A549 (cell line): ENCODE results near the gene TAF1B. TPM values are rescaled to one million over a fixed set of nuclear protein-coding genes. Genes with fewer than 3 reads are reported as not detected.
A peak's percentile ranks its signal among the peaks of the same experiment; 100 is the strongest.

Experiments
- ATAC-seq, 2 experiments: fragments of 200-7000 bp in 1 of 2; fragments of >200 bp in 1 of 2; cut with Nextera tagmentation in 1 of 2; cut with Tn5 transposase in 1 of 2; 3 replicates each; pipeline versions ENCODE4 v1.8.0 to v1.9.1; 2018 to 2020; ENCODE audit warnings: mild to moderate bottlenecking in 1 of 2, moderate library complexity in 1 of 2
- CTCF ChIA-PET: fragments of 300-600 bp; sonication (Branson Sonifier 250); formaldehyde crosslinking; extraction: SDS; loops from one replicate; lab custom pipeline; 2021; ENCODE audit warnings: antibody characterized with exemption, inconsistent platforms; lab: Yijun Ruan, JAX
- POLR2A ChIA-PET: fragments of 350-600 bp; formaldehyde crosslinking; extraction: SDS; loops from one replicate; lab custom pipeline; 2021; ENCODE audit warnings: antibody characterized with exemption, inconsistent platforms; lab: Yijun Ruan, JAX
- DNase-seq, 2 experiments: peaks; one replicate each; pipeline versions ENCODE4 v3.0.0 to v3.0.0-alpha.2; 2011 to 2016; ENCODE audit warnings: low read depth in 1 of 2, low spot score in 1 of 2
- FAIRE-seq: peaks from 2 replicates; lab custom pipeline; 2011; peaks lifted over from hg19 to GRCh38; lab: Jason Lieb, UNC
- H3K27ac ChIP-seq, 2 experiments: fragments of >200 bp; sonication (Bioruptor Twin); formaldehyde crosslinking; 3 replicates each; pipeline ENCODE4 v1.5.1; 2016 to 2017
- H3K4me1 ChIP-seq: fragments of >200 bp; sonication (Bioruptor Twin); formaldehyde crosslinking; 3 replicates; pipeline ENCODE4 v1.6.1; 2016
- H3K4me2 ChIP-seq: fragments of >200 bp; sonication (Bioruptor Twin); formaldehyde crosslinking; 3 replicates; pipeline ENCODE4 v1.6.1; 2016
- H3K4me3 ChIP-seq: fragments of >200 bp; sonication (Bioruptor Twin); formaldehyde crosslinking; 3 replicates; pipeline ENCODE4 v1.5.1; 2016
- H3K9me3 ChIP-seq: fragments of >200 bp; sonication (Bioruptor Twin); formaldehyde crosslinking; 3 replicates; pipeline ENCODE4 v1.6.1; 2016
- CBX8 ChIP-seq: fragments of 200-600 bp; sonication (generic); IDR thresholded peaks from 2 replicates; pipeline ENCODE4 v1.6.1; 2016
- CHD4 ChIP-seq: fragments of 200-600 bp; sonication (generic); IDR thresholded peaks from 2 replicates; pipeline ENCODE4 v1.6.1; 2016; ENCODE audit warnings: antibody characterized with exemption, mild to moderate bottlenecking, borderline replicate concordance
- EHMT2 ChIP-seq: fragments of 200-600 bp; sonication (generic); IDR thresholded peaks from 2 replicates; pipeline ENCODE4 v1.6.1; 2016; ENCODE audit warnings: antibody characterized with exemption, low read depth, mild to moderate bottlenecking, moderate library complexity
- ESRRA ChIP-seq: fragments of 150-350 bp; IDR thresholded peaks from 2 replicates; pipeline ENCODE4 v1.6.1; 2014; ENCODE audit warnings: mild to moderate bottlenecking, low read length, borderline replicate concordance
- FOSB ChIP-seq: fragments of 250-450 bp; sonication (Bioruptor Pico); IDR thresholded peaks from 2 replicates; pipeline ENCODE4 v1.5.0; 2020; ENCODE audit warnings: mild to moderate bottlenecking, moderate library complexity
- GATA3 ChIP-seq: IDR thresholded peaks from 2 replicates; pipeline ENCODE4 v1.6.1; 2012; ENCODE audit warnings: borderline replicate concordance
- HOXB13 ChIP-seq: fragments of 250-450 bp; sonication (Bioruptor Pico); IDR thresholded peaks from 2 replicates; pipeline ENCODE4 v1.5.0; 2020; ENCODE audit warnings: low read depth, mild to moderate bottlenecking, moderate library complexity
- JUN ChIP-seq, 2 experiments: fragments of >200 bp; sonication (Bioruptor Twin); formaldehyde crosslinking; IDR thresholded peaks; 2 replicates in 1 of 2; 3 replicates in 1 of 2; pipeline ENCODE4 v1.6.1; 2016 to 2017
- KDM1A ChIP-seq: fragments of 200-600 bp; sonication (generic); IDR thresholded peaks from 2 replicates; pipeline ENCODE4 v1.6.1; 2016; ENCODE audit warnings: low read depth, mild to moderate bottlenecking
- MAFK ChIP-seq: fragments of 450-650 bp; IDR thresholded peaks from 2 replicates; pipeline ENCODE4 v1.6.1; 2014; ENCODE audit not compliant: partially characterized antibody
- MAZ ChIP-seq: fragments of 150-350 bp; IDR thresholded peaks from 2 replicates; pipeline ENCODE4 v1.6.1; 2014; ENCODE audit warnings: antibody characterized with exemption, low read depth, low read length, borderline replicate concordance
- MYC ChIP-seq: IDR thresholded peaks from 2 replicates; pipeline ENCODE4 v1.6.1; 2012; ENCODE audit warnings: mild to moderate bottlenecking, inconsistent platforms, low read length, improper control_type of control experiment, borderline replicate concordance
- NFE2L2 ChIP-seq: fragments of 150-350 bp; conservative IDR thresholded peaks from 2 replicates; pipeline ENCODE4 v1.6.1; 2014; ENCODE audit warnings: low read length
- PHF8 ChIP-seq: fragments of 200-600 bp; sonication (generic); IDR thresholded peaks from 2 replicates; pipeline ENCODE4 v1.6.1; 2016; ENCODE audit warnings: low read depth, mild to moderate bottlenecking, antibody characterized with exemption, moderate library complexity, borderline replicate concordance
- POLR2A ChIP-seq: IDR thresholded peaks from 2 replicates; pipeline ENCODE4 v1.6.1; 2012; ENCODE audit warnings: mild to moderate bottlenecking, low read length
- RARB ChIP-seq: fragments of 250-450 bp; sonication (Bioruptor Pico); IDR thresholded peaks from 2 replicates; pipeline ENCODE4 v1.8.0; 2021; ENCODE audit warnings: mild to moderate bottlenecking, moderate library complexity
- RFX5 ChIP-seq: fragments of 450-650 bp; IDR thresholded peaks from 2 replicates; pipeline ENCODE4 v1.7.1; 2014; ENCODE audit warnings: antibody characterized with exemption, mild to moderate bottlenecking, moderate library complexity
- ZC3H11A ChIP-seq: fragments of 450-650 bp; IDR thresholded peaks from 2 replicates; pipeline ENCODE4 v1.6.1; 2014; ENCODE audit warnings: antibody characterized with exemption, mild to moderate bottlenecking
- WGBS: methylation state at CpG from one replicate; pipeline ENCODE4 v1.1.6; 2017; ENCODE audit errors: missing lambda C conversion rate; 5-methylcytosine and 5-hydroxymethylcytosine counted together
- polyA plus RNA-seq, 4 experiments: library from polyadenylated mRNA; depleted of rRNA in 3 of 4; stranded (reverse); fragments of >200 nt; fragmentation: RNase III in 1 of 4; extraction: RNeasy Plus Mini Kit Qiagen cat#74134 plus additional on column Dnase treatment in 1 of 4; gene quantifications; 2 replicates in 3 of 4; 3 replicates in 1 of 4; pipeline ENCODE4 v1.2.3, GENCODE V29; 2011 to 2017
- TF ChIP-seq, protein P1 (sequence below): IDR thresholded peaks from 2 replicates; pipeline ENCODE4 v1.6.1; 2012

The TAF1B gene
- polyA plus RNA-seq, 2 of the 4 experiments (the other 2 are of a cell fraction): 40.6 to 51.7 TPM

DNA sequence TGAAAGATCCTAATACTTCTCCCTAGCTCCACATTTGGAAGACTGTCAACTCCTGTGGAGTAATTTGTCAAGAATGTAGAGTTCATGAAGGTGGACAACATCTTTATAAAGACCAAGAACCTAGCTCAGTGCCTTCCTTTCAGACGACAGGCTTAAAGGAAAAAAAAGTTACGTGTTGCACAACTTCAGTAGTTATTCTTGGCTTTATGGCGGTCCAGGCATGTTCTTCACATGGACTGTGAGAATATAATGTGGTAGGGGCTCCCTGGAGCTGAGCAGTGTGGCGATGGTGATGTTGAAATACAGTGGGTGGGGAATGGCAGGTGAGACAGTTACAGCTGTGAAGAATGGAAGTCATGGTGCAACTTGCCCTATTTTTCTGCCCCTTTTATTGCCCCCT, 3.9 kb downstream of the TAF1B start:
- Histone ChIP-seq H3K4me2 (no peak overlapping the region), H3K4me3 (no peak overlapping the region), H3K4me1 (peaks cover 18% of the 10 kb centered on the region; the same call in 2 of the 3 replicates), H3K27ac (no peak overlapping the region), H3K9me3 (no peaks in the 10 kb centered on the region)
- ATAC-seq: no peak
- POLR2A ChIA-PET: interaction anchor here (0.6 kb wide), 1 partner anchor 33 kb away, joined by 3 read pairs; no protein-coding TSS in a partner anchor
- CTCF ChIA-PET: interaction anchor here (0.9 to 5.6 kb wide), 7 partner anchors 10 to 201 kb away, joined by 3 to 22 read pairs (median 3); no protein-coding TSS in a partner anchor
- no peak for FAIRE-seq
- 85% methylated on average over 4 of the region's 4 CpGs for WGBS
- DNase-seq: no peak
- TF ChIP-seq KDM1A (no peak), FOSB (CRISPR knock-in tag) (no peak), RFX5 (no peak), RARB (CRISPR knock-in tag) (no peak), MYC (no peak), PHF8 (no peak), CBX8 (no peak), GATA3 (no peak), MAZ (no peak), CHD4 (no peak), HOXB13 (no peak)
- TF ChIP-seq, protein P1, sequence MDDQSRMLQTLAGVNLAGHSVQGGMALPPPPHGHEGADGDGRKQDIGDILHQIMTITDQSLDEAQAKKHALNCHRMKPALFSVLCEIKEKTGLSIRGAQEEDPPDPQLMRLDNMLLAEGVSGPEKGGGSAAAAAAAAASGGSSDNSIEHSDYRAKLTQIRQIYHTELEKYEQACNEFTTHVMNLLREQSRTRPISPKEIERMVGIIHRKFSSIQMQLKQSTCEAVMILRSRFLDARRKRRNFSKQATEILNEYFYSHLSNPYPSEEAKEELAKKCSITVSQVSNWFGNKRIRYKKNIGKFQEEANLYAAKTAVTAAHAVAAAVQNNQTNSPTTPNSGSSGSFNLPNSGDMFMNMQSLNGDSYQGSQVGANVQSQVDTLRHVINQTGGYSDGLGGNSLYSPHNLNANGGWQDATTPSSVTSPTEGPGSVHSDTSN: no peak

DNA sequence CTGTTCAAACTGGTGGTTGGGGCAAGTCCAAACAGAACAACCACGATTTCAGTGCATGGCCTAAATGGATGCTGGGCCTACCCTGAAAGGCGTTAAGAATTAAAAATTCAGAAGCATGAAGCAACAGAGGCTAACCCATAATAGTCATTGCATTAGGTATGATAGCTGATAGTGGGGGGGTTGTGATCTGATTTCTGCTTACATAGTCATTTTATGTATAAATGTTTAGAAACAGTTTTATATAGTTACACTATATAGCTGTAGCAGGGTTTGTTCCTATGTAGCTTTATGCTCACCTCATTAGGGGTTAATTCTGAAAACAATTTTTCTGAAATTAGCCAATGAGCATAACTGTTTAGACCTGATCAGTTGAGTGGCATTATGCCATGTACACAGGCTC, 9.6 kb downstream of the TAF1B start:
- no peak for FAIRE-seq

DNA sequence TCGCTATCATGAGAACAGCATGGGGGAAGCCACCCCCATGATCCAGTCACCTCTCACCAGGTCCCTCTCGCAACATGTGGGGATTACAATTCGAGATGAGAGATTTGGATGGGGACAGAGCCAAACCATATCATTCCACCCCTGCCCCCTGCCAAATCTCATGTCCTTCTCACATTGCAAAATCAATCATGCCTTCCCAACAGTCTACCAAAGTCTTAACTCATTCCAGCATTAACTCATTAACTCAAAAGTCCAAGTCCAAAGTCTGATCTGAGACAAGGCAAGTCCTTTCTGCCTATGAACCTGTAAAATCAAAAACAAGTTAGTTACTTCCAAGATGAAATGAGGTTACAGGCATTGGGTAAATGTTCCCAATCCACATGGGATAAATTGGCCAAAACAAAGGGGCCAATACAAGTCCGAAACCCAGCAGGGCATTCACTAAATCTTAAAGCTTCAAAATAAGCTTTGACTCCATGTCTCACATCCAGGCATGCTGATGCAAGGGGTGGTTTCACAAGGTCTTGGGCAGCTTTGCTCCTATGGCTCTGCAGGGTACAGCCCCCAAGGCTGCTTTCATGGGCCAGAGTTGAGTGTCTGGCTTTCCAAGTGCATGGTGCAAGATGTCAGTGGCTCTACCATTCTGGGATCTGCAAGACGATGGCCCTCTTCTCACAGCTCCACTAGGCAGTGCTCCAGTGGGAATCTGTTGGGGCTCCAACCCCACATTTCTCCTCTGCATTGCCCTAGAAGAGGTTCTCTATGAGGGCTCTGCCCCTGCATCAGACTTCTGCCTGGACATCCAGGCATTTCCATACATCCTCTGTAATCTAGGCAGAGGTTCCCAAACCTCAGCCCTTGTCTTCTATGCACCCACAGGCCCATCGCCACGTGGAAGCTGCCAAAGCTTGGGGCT, 14.8 kb downstream of the TAF1B start:
- TF ChIP-seq MAFK (no peak), EHMT2 (no peak), CBX8 (no peak), ZC3H11A (no peak), CHD4 (no peak), JUN (IDR thresholded peaks at IDR 0.05) (no peak), MAZ (no peak), ESRRA (no peak), NFE2L2 (no peak)
- TF ChIP-seq, all 56 proteins: peak for 0
- 91% methylated on average over 7 of the region's 7 CpGs for WGBS
- CTCF ChIA-PET: interaction anchor here (2.6 kb wide), 1 partner anchor 45 kb away, joined by 9 read pairs; no protein-coding TSS in a partner anchor
- Histone ChIP-seq H3K4me2 (no peak overlapping the region), H3K4me1 (no peaks in the 10 kb centered on the region), H3K9me3 (peaks cover 49% of the 10 kb centered on the region), H3K4me3 (no peak overlapping the region), H3K27ac (no peak overlapping the region)
- POLR2A ChIA-PET: interaction anchor here (3.7 kb wide), 1 partner anchor 15 kb away, joined by 10 read pairs; the partner anchor contains the start of gene TAF1B
- FAIRE-seq: no peak
- DNase-seq: peak in 1 of 2 experiments; percentile 18
- ATAC-seq: no peak

More for the DNA sequence above, 9.6 kb downstream of the TAF1B start:
- no peak overlapping the region for H3K27ac ChIP-seq
- CTCF ChIA-PET: interaction anchor here (0.6 to 2.9 kb wide), 8 partner anchors 9 to 644 kb away, joined by 3 to 13 read pairs (median 4); no protein-coding TSS in a partner anchor
- no peak for ATAC-seq
- no peak for DNase-seq
- POLR2A ChIA-PET: interaction anchor here (0.8 kb wide), 1 partner anchor 9 kb away, joined by 5 read pairs; the partner anchor contains the start of gene TAF1B
- no peak overlapping the region for H3K4me3 ChIP-seq
- no peaks in the 10 kb centered on the region for H3K4me1 ChIP-seq
- WGBS: 94% methylated on average over 2 of the region's 2 CpGs
- H3K4me2 ChIP-seq: no peak overlapping the region
- H3K9me3 ChIP-seq: peaks cover 12% of the 10 kb centered on the region
- no peak for TF ChIP-seq POLR2A
- TF ChIP-seq MAFK: peak; percentile 81
